SK-N-DZ (cell line): ENCODE measurements around the gene NTRK1.

Source experiments
- DNase-seq: peaks from one replicate; pipeline ENCODE4 v3.0.0-alpha.2; 2015; ENCODE audit warnings: low spot score

The NTRK1 gene

DNA sequence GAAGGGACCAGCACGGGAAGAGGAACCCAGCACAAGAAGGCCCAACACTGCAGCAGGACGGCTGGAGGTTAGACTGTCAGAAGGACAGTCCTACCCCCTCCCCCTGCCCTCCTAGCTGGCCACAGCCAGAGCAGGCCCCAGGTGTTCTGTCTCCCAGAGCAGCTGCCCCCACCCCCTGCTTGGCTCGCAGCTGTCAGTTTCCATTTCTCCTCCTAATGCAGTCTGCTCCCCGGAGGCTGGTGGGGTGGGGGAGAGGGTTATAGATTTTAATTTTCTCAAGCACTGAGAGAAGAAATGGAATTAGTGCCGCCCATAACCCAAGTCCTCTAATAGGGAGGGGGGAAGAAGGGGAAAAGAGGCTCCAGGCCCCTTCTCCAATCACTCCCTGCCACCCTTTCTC lies 19.8 kb downstream of the NTRK1 start:
- DNase-seq, result no peak

DNA sequence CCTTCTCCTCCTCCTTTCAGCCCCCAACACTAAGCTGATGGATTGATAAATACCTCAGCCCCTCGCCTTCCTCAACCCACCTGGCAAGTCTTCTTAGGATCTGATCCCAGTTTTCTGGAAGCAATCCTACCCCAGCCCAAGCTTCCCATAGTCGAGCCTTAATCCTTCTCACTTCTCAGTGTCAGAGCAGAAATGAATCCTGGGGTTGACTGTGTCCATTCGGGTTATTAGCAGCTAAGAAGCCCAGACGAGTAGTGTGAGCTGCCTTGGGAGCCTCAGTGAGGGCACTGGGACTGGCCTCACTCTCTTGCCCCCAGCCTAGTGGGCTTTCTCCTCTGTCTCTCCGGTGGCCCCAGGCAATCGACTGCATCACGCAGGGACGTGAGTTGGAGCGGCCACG lies 20.4 kb downstream of the NTRK1 start:
- DNase-seq, result no peak

DNA sequence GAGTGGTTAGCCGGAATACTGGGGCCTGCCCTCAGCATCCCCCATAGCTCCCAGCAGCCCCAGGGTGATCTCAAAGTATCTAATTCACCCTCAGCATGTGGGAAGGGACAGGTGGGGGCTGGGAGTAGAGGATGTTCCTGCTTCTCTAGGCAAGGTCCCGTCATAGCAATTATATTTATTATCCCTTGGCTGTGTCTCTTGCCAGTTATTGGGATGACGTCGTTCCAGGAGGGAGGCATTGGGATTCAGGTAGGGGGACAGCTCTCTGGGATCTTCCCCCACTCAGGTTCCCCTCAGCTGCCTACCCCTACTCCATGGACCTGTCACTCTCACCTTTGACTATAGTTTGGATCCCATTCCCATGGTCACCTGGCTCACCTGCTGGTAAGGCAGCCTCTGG lies 21.0 kb downstream of the NTRK1 start:
- no peak for DNase-seq

DNA sequence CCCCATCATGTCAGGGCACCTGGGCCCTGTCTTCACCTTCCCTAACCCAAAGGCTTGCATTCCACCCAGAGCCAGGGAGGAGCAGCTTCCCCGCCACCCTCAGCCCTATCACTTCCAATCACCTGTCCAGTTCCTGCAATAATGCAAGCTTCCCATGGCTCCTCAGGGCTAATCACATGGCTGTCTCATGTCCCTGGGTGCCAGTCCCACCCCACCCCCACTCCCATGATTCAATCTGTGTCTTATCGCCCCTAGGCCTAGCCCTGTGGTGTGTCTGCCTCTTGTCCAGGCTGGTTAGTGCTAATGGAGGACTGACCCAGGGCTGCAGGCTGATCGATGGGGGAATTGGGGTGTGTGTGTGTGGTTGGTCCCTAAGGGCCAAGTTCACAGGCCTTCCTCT lies 21.9 kb downstream of the NTRK1 start:
- DNase-seq, result peak; percentile 90

DNA sequence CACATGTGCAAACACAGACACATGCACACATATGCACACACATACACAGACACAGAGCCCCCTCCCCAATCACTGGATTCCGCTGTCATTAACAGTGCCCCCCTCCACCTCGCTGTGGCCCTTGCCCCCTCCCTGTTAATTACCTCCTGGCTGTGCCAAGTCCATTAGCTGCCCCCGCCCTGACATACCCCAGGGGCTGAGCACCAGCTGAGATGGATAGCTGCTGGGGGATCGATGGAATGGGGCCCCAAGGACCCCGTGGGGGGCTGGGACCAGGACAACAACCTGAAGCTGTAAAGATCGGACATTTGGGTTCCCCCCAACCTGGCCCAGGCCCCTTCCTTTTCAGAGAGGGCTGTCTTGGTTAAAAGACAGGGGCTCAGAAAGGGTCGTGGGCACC lies 23.3 kb downstream of the NTRK1 start:
- DNase-seq, result no peak

DNA sequence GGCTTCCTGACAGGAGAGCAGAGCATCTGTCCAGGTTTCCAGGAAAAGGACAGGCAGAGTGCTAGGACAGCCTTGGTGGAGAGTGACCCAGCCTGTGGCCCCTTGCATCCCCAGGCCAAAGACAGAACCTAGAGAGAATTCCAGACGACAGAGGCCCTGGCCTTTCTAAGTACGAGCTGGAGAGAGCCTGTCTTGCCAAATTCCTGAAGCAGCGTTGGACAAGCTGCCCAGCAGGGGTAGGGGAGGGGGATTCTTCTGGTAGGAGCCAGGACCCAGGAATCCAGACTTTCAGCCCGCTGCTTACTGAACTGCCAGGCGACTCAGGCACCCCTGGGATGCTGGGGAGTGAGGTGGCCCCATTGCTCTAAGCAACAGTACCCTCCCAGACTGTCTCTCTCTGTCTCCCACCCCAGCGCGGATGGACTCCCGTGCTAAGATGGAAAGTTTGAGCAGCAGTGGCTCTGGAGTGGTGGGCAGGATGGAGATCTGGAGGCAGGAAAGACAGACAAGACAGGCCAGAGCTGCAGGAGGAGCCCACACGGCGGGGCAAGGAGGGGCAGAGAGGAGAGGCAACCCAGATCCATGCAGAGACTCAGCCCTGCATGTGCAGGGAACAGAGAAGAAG lies 24.0 kb downstream of the NTRK1 start:
- peak; percentile 47 for DNase-seq

DNA sequence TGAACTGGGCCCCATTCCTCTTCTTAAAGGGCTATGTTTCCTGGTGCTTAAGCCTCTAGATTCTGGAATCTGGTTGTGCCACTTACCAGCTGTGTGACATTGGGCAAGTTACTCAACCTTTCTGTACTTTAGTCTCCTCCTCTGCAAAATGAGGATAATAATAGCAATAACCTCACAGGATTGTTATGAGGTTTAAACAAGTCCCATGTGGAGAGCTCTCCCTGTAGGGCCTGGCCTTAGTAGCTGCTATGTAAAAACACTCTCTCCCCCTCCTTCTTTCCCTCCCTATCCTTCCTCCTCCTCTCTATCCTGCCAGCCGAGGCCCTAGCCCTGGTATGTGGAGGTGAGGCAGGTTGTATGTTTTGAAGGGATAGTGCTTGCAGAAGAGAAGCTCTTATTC lies 24.6 kb downstream of the NTRK1 start:
- DNase-seq, result no peak

DNA sequence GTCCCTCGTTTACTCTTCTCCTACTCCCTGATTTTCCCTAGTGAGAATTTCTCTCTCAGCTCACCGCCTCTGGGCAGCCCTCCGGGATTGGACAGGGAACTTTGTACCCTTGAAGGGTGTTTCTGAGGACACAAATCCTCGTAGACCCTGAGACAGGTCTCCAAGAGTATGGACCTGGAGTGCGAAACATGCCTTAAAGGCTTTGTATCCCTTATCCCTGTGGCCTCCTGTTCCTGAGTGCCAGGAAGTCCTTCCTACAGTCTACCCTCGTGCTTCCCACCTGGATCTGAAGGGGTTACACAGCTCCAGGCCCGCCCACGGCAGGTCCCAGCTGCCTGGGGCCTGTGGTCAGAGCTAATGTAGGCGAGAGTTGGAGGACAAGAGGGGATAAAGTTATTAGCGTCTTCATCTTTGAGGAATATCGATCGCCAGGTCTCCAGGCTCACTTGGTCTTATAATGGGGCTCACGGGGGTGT lies 25.3 kb downstream of the NTRK1 start:
- peak; percentile 42 for DNase-seq

DNA sequence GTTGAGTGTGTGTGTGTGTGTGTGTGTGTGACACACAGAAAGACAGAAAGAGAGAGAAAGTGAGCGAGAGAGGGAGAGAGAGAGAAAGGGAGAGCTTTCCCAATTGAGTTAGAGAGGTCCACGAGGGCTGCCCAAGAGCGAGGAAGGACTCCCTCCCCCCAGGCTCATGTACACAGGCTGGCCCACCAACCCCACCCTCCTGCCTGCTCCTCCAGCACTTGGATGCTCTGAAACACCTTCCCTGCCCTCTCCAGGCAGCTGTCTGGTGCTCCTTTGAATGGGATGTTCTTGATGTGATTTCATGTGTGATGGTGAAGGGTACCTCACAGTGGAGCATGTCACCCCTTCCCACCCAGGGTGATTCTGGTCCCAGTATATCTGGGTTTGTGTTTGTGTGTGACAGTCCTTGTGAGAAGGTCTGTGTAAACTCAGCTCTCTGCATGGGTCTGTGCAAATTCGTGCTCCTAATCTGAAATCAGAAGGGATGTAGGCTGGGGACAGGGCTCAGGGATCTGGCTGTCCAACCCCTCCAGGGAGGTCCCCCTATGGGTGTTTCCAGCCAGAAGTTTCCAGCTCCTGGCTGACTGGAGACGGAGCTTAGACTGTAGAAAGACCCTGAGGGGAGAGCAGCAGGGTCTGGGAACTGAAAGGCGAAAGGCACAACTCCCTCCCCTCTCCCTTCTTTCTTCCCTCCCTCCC lies 26.1 kb downstream of the NTRK1 start:
- DNase-seq, result peak; percentile 65

DNA sequence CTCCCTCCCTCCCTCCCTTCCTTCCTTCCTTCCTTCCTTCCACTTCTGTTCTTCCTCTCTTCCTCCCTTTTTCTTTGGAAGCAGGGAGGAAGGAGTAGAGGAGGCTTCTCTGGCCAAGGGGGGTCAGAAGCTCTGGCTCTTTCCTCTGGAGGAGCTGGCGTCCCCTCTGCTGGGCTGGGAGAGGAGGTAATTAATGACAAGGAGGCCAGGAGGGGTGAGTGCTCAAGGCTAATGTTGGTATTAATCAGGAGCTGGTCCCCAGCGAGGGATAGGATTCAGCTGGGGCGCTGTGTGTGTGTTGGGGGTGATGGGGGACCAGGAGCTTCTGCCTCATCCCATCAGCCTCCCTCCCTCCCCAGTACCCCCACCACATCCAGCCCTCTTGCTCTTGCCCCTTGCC lies 26.7 kb downstream of the NTRK1 start:
- no peak for DNase-seq

DNA sequence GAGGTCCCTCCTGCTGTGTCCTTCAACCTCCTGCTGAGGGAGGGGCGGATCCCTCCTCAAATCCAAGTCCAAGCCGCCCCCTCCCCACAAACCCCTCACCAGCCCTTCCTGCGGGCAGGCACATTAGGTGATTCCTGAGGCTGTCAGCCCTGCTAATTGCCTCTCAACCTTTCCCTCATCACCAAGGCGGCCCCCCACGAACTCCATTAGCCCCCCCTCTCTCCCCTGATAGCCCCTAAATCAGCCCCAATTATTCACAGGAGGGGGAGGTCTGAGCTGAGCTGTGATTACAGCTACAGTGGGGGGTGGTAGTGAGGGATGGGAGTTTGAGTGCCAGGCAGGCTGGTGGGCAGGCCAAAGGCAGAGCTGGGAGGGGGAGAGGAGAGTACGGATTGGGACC lies 27.1 kb downstream of the NTRK1 start:
- no peak for DNase-seq

DNA sequence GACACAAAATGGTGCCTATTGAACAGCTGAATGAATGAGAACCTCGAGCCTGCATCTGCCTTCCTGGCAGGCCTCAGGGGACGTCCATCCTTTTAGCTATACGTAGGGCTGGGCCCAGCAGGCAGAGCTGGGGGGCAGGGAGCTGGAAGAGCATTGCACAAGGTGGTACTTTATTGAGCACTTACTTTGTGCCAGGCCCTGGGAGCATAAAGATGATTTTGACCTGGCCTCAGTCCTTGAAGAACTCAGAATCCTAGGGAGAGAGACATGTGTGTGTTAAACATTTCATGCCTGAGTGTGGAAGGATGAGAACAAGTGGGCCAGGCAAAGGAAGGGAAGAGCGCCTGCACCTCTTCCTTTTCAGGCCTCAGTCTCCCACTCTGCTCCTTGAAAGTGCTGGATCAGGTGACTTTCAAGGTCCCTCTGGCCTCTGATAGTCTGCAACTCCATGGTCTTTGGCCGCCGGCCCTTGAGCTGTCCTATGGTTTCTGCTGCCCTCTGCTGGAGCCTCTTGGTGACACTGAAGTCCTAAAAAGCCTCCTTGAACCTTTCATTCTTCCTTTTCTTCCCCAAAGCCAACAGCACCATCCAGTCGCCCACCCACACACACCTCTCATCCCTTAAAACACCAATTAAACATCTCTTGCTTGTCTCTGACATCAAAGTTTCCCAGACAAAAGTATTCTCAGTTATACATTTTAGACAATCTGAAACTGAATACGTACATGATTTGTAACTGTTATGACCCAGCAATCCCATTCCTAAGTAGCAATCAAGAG lies 29.3 kb downstream of the NTRK1 start:
- peak; percentile 89 for DNase-seq

DNA sequence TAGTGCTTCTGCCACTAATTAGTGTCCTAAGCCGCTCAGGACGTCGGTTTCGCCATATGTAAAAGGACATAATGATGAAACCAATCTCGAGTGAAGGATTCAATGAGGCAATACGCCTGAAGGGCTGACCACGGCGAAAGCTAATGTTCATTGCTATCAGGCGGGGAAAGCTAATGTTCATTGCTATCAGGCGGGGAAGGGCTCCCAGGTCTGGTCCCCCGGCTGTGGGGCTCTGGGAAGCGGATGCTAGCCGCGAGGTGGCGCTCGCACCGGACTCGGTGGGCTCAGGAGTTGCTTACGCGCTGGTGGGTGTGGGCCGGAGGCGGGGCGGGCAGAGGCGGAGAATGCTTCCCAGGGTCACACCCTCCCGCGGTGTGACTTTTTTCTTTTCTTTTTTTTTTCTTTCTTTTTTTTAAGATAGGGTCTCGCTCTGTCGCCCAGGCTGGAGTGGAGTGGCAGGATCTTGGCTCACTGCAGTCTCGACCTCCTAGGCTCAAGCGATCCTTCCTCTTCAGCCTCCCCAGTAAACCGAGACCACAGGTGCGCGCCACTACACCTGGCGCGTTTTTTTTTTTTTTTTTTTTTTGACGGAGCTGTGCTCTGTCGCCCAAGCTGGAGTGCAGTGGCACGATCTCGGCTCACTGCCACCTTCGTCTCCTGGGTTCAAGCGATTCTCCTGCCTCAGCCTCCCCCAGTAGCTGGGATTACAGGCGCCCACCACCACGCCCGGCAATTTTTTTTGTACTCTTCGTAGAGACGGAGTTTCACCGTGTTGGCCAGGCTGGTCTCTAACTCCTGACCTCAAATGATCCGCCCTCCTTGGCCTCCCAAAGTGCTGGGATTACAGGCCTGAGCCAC lies 31.8 kb downstream of the NTRK1 start:
- peak; percentile 88 for DNase-seq

DNA sequence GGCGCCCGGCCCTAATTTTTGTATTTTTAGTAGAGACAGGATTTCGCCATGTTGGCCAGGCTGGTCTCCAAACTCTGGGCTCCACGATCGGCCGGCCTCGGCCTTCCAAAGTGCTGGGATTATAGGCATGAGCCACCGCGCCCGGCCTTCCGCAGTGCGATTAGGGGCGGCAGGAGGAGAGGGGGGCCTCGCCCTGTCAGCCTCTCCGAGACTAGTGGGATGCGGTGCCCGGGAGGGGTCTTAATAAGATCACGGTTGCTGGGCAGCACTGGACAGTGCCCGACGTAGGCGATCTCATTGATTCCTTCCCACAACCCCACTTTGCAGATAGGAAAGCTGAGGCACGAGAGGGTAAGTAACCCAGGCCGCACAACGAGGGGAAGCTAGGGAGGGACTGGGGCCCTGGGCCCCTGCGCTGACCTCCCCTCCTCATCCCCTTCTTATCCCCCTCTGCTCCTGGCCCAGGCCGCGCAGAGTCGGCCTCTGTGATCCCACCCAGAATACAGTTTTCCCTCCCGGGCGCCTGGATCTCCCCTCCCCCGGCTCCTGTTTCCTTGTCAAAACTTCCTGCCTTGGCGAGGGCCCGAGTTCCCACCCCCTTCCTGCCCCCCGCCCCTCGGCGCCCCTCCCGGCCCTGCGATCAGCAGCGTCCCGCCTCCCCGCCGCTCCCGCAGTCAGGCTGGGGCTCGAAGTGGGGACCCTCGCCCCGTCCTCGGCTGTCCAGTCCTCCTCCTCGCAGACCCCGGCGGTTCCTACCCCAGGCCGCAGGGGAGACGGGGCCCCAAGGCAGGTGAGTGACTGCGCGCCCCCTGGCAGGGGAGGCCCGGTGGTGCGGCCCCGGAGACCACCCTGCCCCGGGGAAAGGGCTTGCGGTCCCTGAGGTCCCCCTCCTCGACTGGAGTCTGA lies 32.6 kb downstream of the NTRK1 start, which contains the start of gene PEAR1:
Gene PEAR1 (plus strand): TSS at position 671 of the 906 bp plus-strand sequence. CDS start 10,209 bp downstream, outside the sequence.
- DNase-seq, result no peak

DNA sequence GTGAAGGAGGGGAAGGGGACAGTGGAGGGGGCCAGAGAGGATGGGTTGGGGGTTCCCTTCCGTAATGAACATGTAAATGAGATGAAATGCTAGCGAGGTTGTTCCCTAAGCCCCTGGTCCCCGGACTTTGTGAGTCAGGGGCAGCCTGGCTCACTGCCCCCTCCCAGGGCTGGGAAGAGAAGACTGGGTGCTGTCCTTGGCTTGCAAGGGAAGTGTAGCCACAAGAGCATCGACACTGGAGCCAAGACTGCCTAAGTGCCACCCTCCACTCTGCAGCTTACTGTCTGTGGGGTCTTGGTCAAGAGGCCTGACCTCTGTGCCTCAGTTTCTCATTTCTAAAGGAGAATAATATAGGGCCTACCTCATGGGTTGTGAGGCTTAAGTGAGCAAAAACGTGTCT lies 33.3 kb downstream of the NTRK1 start:
- DNase-seq, result no peak

DNA sequence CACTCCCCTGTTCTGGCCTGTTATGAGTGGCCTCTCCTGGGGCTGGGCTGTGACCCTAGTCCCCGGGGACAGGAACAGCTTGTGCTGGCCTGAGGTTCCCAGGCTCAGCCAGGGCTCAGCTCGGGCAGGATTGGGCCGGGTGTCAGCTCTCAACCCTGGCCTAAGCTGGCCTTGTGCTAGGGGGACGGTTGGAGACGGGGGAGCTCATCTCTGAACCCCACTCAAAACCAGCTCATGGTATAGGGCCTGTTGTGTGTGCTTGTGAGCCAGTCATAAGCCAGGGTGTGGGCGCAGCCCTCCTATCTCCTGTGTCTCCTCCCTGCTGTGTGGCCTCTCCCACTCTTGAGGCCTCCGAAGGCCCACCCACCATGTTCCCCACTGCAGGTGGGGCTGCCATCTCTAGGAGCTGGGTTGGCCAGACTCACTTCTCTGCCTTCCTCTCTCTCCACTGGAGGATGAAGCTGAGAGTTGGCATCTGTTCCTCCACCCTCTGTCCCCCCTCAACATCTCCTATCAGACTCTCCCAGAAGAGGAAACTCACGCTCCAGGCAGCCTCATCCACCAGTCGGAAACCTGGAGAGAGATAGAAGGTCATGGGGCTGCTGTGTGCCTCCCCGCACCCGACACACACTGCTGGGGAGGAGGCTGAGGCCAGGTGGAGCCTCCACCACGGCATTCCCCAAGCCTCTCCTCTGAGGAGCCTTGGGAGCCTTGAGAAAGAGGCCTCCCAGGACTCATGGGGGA lies 34.2 kb downstream of the NTRK1 start:
- DNase-seq, result peak; percentile 50

DNA sequence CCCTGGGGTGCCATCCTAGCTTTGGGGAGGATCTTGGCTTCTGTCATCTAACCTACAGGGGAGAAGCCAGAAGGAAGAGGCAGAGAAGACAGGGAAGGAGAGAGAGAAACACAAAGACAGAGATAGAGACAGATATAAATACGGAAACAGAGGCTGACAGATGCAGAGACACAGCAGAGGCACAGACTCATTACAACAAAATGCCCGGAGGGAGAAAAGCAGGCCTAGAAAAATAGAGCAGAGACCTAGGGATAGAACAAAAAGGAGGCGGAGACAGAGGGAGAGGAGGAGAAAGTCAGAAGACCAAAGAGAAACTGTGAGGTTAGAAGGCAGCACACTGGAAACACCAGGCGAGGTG lies 34.8 kb downstream of the NTRK1 start:
- DNase-seq, result no peak

DNA sequence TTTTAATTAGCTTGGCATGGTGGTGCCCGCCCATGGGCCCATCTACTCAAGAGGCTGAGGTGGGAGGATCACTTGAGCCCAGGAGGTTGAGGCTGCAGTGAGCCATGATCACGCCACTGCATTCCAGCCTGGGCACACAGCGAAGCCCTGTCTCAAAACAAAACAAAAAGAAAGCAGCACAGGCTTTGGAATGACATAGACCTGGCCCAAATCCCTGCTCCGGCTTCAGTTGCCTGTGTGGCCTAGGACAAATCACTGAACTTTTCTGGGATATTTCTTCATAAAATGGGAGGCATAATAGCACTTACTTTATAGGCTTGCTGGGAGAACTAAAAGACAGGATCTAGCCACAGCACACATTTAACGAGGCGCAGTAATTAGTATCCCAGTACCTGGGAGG lies 35.3 kb downstream of the NTRK1 start:
- no peak for DNase-seq

DNA sequence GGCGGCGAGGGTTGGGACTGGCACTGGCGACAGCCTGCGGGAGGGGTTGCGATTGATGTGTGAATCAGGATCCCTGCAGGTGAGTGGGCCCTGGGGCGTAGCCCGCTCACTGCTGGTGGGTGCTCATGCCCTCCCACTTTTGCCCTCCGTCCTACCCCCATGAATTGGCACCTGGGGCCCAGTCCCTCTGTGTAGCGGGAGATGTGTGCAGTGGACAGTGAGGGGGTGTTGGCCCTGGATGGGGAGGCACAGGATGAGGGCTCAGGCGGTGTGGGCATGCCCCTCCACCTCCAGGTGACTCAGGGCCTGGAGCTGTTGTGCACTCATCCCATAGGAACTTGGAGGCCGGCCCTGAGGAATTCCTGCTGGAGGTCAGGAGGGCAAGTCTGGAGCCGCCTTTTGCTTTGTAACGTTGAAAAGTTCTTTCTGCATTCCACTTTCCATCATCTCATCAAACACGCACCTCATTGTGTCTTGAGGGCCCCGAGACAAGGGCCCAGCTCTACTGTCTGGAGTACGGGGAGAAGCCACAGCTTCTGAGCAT lies 35.9 kb downstream of the NTRK1 start:
- DNase-seq, result no peak
